Measurements from ENCODE around the gene SMC6. TPM values are rescaled to one million over a fixed set of nuclear protein-coding genes. Genes with fewer than 3 reads are reported as not detected.
A peak's percentile ranks its signal among the peaks of the same experiment; 100 is the strongest.

SMC6 gene
- total and polyA plus RNA-seq, 2 donors = 15.9 to 23.3 TPM

DNA sequence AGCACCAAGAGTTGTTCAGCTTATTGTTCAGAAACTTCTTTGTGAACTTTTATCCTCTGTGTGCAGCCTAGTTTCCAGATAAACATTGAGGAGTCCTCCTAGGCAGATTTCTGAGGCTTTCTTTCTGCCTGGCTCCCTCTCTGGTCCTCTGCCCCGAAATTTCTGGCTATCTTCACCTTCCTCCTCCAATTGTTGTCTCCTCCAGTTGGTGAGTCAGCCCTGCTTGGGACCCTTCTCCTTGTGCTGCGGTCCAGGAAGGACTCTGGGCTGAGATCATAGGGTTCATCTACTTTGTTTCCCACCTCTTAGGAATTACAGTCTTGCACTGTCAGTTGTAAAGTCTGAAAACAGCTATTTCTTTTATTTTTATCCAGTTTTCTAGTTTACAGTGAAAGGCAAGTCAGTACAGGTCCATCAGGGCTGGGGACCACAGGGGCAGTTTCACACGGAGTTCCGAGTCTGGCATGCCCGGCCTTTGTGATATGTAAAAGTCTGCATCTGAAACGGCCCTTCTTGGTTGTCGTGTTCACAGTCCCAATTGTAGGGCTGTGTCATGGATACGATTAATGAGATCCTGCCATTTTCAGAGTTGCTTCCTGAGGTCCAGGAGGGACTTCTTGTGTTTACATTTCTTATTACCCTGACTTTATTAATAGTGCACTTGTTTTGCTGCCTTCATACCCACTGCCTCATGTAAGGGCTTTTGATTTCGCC lies 100.8 kb downstream of the SMC6 start:
- Histone ChIP-seq H3K27me3 (ENCODE audit: control insufficient read depth in 2 of 2, insufficient read depth in 1 of 2, low read length in 1 of 2) (no peaks in the 10 kb centered on the region), H3K9me3 (ENCODE audit: control insufficient read depth in 2 of 2, insufficient read depth in 1 of 2, low read length in 1 of 2) (no peaks in the 10 kb centered on the region), H3K27ac (ENCODE audit: low read depth in 1 of 2, low read length in 1 of 2) (no peak overlapping the region), H3K4me3 (ENCODE audit: low read length in 2 of 2) (no peak overlapping the region), H3K36me3 (ENCODE audit: control insufficient read depth in 2 of 2, insufficient read depth in 2 of 2, low read length in 1 of 2) (no peaks in the 10 kb centered on the region), H3K4me1 (ENCODE audit: control insufficient read depth in 2 of 2, insufficient read depth in 2 of 2, low read length in 2 of 2) (no peaks in the 10 kb centered on the region)
- 87% methylated on average over 9 of the region's 9 CpGs for whole genome bisulfite sequencing
- no peak for DNase-seq (ENCODE audit: low read depth in 6 of 9, low spot score in 9 of 9)

DNA sequence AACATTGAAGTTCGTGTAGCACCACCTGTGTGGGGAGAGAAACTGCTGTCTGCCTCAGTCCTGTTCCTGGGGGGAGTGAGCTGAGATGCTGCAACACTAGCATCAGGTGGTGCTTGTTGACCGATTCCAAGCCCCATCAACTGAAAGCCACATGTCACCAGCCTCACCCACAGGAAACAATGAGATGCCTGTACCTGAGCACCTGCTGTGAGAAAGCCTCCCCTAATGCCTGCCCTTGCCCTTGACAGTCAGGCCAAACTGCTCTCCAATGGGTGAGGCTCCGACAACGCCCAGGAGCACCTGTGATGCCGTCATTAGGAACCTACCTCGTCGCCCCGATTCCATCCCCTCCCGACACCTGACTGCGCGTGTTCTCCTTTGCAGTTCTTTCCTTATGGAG lies 104.6 kb downstream of the SMC6 start:
- no peaks in the 10 kb centered on the region for H3K9me3 ChIP-seq (ENCODE audit: control insufficient read depth in 2 of 2, insufficient read depth in 1 of 2, low read length in 1 of 2)
- H3K36me3 ChIP-seq (ENCODE audit: control insufficient read depth in 2 of 2, insufficient read depth in 2 of 2, low read length in 1 of 2) = no peaks in the 10 kb centered on the region
- H3K27me3 ChIP-seq (ENCODE audit: control insufficient read depth in 2 of 2, insufficient read depth in 1 of 2, low read length in 1 of 2) = no peaks in the 10 kb centered on the region
- H3K27ac ChIP-seq (ENCODE audit: low read depth in 1 of 2, low read length in 1 of 2) = no peak overlapping the region
- no peak for DNase-seq (ENCODE audit: low read depth in 6 of 9, low spot score in 9 of 9)
- 91% methylated on average over 11 of the region's 11 CpGs for WGBS
- H3K4me1 ChIP-seq (ENCODE audit: control insufficient read depth in 2 of 2, insufficient read depth in 2 of 2, low read length in 2 of 2) = no peaks in the 10 kb centered on the region
- no peak overlapping the region for H3K4me3 ChIP-seq (ENCODE audit: low read length in 2 of 2)

DNA sequence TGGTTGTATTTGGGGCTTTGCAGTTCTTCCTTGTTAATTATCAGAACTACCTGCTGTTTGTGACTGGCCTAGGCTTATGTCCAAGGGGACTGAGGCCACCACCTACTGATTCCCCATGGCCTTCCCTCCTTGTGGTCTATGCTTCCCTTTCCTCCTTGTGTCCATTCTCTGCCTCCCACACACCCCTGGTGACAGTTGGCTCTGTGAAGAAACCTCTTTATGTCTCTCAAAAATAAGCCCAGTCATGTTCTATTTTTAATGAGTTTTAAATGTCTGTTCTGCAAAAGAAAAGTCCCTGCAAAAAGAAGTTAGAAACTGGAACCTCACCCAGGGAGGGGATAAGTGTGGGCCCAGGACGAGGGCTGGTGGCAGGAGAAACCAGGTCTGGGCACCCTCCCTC lies 105.0 kb downstream of the SMC6 start:
- no peak overlapping the region for H3K27ac ChIP-seq (ENCODE audit: low read depth in 1 of 2, low read length in 1 of 2)
- no peaks in the 10 kb centered on the region for H3K9me3 ChIP-seq (ENCODE audit: control insufficient read depth in 2 of 2, insufficient read depth in 1 of 2, low read length in 1 of 2)
- no peak overlapping the region for H3K4me3 ChIP-seq (ENCODE audit: low read length in 2 of 2)
- no peaks in the 10 kb centered on the region for H3K36me3 ChIP-seq (ENCODE audit: control insufficient read depth in 2 of 2, insufficient read depth in 2 of 2, low read length in 1 of 2)
- H3K4me1 ChIP-seq (ENCODE audit: control insufficient read depth in 2 of 2, insufficient read depth in 2 of 2, low read length in 2 of 2) = no peaks in the 10 kb centered on the region
- no peak for DNase-seq (ENCODE audit: low read depth in 6 of 9, low spot score in 9 of 9)
- no peaks in the 10 kb centered on the region for H3K27me3 ChIP-seq (ENCODE audit: control insufficient read depth in 2 of 2, insufficient read depth in 1 of 2, low read length in 1 of 2)
- WGBS = 71% methylated on average over 1 of the region's 1 CpG

DNA sequence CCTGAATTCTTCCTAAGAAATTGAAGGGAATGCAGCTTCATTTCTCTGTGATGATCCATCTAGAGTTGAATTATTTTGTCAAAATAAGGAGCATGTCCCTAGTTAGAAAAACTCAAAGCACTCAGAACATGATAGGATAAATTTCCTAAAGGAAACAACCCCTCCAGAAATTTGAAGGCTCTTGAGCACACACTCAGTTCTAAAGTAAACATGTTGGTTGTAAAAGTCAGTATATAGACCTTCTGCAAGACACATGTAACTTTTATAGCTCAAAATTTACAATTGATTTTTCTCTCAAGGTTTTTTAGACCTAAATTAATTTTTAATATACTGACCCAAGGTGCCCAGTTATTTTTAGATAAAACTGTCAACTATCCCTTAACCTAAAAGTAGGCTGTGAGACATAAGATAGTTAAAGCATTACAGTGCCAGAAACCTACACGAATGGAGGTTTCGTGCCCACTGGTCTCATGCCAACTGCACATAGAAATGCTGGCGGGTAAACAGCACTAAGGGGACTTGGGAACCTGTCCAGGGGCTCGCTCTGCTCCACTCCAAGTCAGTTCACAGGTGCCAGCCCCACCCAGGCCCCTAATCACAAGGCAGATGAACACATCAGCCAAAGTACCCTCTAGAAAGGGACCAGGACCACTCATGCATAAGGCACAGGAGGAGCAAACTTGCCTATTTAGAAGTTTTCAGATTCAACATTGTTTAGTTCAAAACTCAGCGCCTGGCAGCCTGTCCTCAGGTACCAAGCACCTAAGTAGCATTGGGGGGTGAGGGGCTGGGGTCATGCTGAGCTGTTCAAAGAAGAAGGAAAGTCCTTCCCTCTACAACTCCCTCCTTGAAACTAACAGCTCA lies 106.5 kb downstream of the SMC6 start:
- WGBS = 94% methylated on average over 5 of the region's 5 CpGs
- no peaks in the 10 kb centered on the region for H3K4me1 ChIP-seq (ENCODE audit: control insufficient read depth in 2 of 2, insufficient read depth in 2 of 2, low read length in 2 of 2)
- no peaks in the 10 kb centered on the region for H3K27me3 ChIP-seq (ENCODE audit: control insufficient read depth in 2 of 2, insufficient read depth in 1 of 2, low read length in 1 of 2)
- no peak overlapping the region for H3K27ac ChIP-seq (ENCODE audit: low read depth in 1 of 2, low read length in 1 of 2)
- H3K4me3 ChIP-seq (ENCODE audit: low read length in 2 of 2) = no peak overlapping the region
- no peaks in the 10 kb centered on the region for H3K36me3 ChIP-seq (ENCODE audit: control insufficient read depth in 2 of 2, insufficient read depth in 2 of 2, low read length in 1 of 2)
- H3K9me3 ChIP-seq (ENCODE audit: control insufficient read depth in 2 of 2, insufficient read depth in 1 of 2, low read length in 1 of 2) = no peaks in the 10 kb centered on the region
- no peak for DNase-seq (ENCODE audit: low read depth in 6 of 9, low spot score in 9 of 9)

DNA sequence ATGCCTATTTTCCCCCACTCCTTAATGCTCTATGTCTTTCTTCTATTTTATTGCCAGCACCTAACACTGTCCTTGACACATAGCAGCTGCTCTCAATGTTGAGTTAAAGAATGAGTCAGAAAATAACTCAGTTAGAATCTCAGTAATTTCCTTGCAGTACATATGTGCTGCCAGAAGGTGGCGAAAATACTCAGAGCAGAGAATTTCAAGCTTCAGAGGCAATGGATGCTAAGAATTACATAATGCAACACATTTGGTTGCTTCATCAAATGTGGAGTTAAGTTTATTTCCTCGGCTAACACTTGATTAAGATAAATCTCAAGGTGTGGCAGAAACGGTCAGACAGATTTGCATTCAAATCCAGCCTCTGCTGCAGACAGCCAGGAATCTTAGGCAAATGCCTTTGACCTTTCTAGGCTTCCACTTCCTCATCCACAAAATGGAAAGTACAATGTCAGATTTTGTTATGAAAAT lies 107.5 kb downstream of the SMC6 start:
- Histone ChIP-seq H3K9me3 (ENCODE audit: control insufficient read depth in 2 of 2, insufficient read depth in 1 of 2, low read length in 1 of 2) (no peaks in the 10 kb centered on the region), H3K36me3 (ENCODE audit: control insufficient read depth in 2 of 2, insufficient read depth in 2 of 2, low read length in 1 of 2) (no peaks in the 10 kb centered on the region), H3K4me1 (ENCODE audit: control insufficient read depth in 2 of 2, insufficient read depth in 2 of 2, low read length in 2 of 2) (no peaks in the 10 kb centered on the region), H3K27me3 (ENCODE audit: control insufficient read depth in 2 of 2, insufficient read depth in 1 of 2, low read length in 1 of 2) (no peaks in the 10 kb centered on the region), H3K27ac (ENCODE audit: low read depth in 1 of 2, low read length in 1 of 2) (no peak overlapping the region), H3K4me3 (ENCODE audit: low read length in 2 of 2) (no peak overlapping the region)
- peak in 8 of 9 donors; percentile 8 to 61 (median 34) for DNase-seq (ENCODE audit: low read depth in 6 of 9, low spot score in 9 of 9)
- WGBS = 6% methylated on average over 3 of the region's 3 CpGs

DNA sequence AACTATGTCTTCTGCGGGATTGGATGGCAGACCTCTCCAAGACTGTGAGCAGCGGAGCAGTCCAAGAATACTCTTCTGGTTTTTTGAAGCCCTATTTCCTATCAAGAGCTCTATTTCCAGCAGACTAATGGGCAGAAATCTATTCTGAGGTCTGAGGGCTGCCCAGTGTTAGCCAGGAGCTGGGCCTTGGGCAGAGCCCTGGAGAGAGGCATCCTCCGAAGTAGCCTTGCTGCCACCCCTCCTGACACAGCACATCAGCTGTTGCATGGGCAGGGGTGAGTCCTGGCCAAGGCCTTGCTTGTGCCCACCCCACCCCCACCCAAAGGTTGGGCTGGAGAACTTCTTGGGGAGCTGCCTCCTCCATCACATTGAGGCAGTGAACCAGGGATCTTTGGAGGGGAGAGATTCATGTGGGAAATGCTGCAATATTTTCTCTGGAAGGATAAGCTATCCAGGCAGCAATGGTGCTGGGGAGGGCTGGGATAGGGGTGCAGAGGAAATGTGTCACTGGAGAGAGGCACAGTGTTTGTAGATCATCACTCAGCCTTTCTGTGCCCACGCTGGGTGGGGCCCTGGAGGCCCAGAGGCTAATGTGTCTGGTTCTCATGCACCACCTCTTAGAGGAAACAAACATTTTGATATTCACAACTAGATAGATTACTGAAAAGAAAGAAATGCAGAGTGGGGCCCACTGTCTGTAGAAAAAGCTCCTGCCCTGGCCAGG lies 108.5 kb downstream of the SMC6 start:
- 98% methylated on average over 4 of the region's 4 CpGs for WGBS
- no peak for DNase-seq (ENCODE audit: low read depth in 6 of 9, low spot score in 9 of 9)
- Histone ChIP-seq H3K27me3 (ENCODE audit: control insufficient read depth in 2 of 2, insufficient read depth in 1 of 2, low read length in 1 of 2) (no peaks in the 10 kb centered on the region), H3K9me3 (ENCODE audit: control insufficient read depth in 2 of 2, insufficient read depth in 1 of 2, low read length in 1 of 2) (no peaks in the 10 kb centered on the region), H3K4me1 (ENCODE audit: control insufficient read depth in 2 of 2, insufficient read depth in 2 of 2, low read length in 2 of 2) (no peaks in the 10 kb centered on the region), H3K4me3 (ENCODE audit: low read length in 2 of 2) (no peak overlapping the region), H3K27ac (ENCODE audit: low read depth in 1 of 2, low read length in 1 of 2) (no peak overlapping the region), H3K36me3 (ENCODE audit: control insufficient read depth in 2 of 2, insufficient read depth in 2 of 2, low read length in 1 of 2) (no peaks in the 10 kb centered on the region)

DNA sequence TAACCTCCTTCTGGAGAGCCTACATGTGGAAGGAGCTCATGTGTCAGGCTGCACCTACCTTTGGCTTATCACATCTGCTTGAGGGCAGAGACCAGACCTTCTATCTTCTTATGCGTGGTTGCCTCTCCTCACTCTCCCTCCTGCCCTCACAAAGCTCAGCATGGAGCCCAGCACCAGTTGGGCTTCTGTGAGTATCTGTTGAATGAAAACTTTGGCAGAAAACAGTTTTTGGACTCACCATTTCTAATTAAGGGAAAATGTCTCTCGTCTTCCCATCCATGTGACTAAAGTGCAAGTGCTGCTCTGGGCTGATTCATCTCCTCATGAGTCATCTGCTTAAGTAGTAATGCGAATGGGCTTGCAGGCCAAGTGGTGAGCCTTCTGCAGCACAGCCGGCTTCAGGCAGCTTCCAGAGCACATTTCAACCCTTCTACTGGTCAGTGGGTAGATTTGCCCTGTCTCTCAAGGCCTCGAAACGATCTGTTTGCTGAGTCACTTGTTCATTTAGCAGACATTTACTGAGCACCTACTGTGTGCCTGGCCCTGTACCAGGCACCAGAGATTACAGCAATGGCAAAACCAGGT lies 110.5 kb downstream of the SMC6 start:
- no peak overlapping the region for H3K27ac ChIP-seq (ENCODE audit: low read depth in 1 of 2, low read length in 1 of 2)
- WGBS = 94% methylated on average over 6 of the region's 6 CpGs
- no peak overlapping the region for H3K4me3 ChIP-seq (ENCODE audit: low read length in 2 of 2)
- H3K9me3 ChIP-seq (ENCODE audit: control insufficient read depth in 2 of 2, insufficient read depth in 1 of 2, low read length in 1 of 2) = no peaks in the 10 kb centered on the region
- no peaks in the 10 kb centered on the region for H3K4me1 ChIP-seq (ENCODE audit: control insufficient read depth in 2 of 2, insufficient read depth in 2 of 2, low read length in 2 of 2)
- no peaks in the 10 kb centered on the region for H3K36me3 ChIP-seq (ENCODE audit: control insufficient read depth in 2 of 2, insufficient read depth in 2 of 2, low read length in 1 of 2)
- H3K27me3 ChIP-seq (ENCODE audit: control insufficient read depth in 2 of 2, insufficient read depth in 1 of 2, low read length in 1 of 2) = no peaks in the 10 kb centered on the region
- DNase-seq (ENCODE audit: low read depth in 6 of 9, low spot score in 9 of 9) = no peak

DNA sequence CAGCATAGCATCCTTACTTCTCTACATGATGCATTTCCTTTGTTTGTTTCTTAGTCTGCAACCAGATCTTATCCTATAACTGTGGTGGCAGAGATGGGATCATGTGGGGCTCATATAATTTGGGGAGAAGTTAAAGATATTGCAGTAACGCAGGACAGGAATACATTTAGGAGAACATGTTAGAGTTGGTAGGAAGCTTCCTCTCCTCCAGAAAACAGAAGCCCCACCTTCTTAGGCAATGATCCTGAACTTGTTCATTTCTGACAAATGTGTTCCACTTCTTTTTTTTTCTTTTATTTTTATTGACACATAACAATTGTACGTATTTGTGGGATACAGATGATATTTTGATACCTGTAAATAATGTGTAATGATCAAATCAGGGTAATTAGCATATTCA lies 113.2 kb downstream of the SMC6 start:
- Histone ChIP-seq H3K27ac (ENCODE audit: low read depth in 1 of 2, low read length in 1 of 2) (no peak overlapping the region), H3K4me1 (ENCODE audit: control insufficient read depth in 2 of 2, insufficient read depth in 2 of 2, low read length in 2 of 2) (no peaks in the 10 kb centered on the region), H3K4me3 (ENCODE audit: low read length in 2 of 2) (no peak overlapping the region), H3K27me3 (ENCODE audit: control insufficient read depth in 2 of 2, insufficient read depth in 1 of 2, low read length in 1 of 2) (no peaks in the 10 kb centered on the region), H3K9me3 (ENCODE audit: control insufficient read depth in 2 of 2, insufficient read depth in 1 of 2, low read length in 1 of 2) (no peaks in the 10 kb centered on the region), H3K36me3 (ENCODE audit: control insufficient read depth in 2 of 2, insufficient read depth in 2 of 2, low read length in 1 of 2) (no peaks in the 10 kb centered on the region)
- WGBS = 95% methylated on average over 2 of the region's 2 CpGs
- no peak for DNase-seq (ENCODE audit: low read depth in 6 of 9, low spot score in 9 of 9)
